Activated CD4-positive, alpha-beta T cell treated with anti-CD3 and anti-CD28 coated beads, Interleukin-2, amount 50 U/mL, for 1 hour (primary cell): Measurements from ENCODE around the gene BCKDHB.

ENCODE experiments used
- DNase-seq: peaks from one replicate; pipeline ENCODE4 v3.0.0-alpha.2; 2020

Gene BCKDHB

DNA sequence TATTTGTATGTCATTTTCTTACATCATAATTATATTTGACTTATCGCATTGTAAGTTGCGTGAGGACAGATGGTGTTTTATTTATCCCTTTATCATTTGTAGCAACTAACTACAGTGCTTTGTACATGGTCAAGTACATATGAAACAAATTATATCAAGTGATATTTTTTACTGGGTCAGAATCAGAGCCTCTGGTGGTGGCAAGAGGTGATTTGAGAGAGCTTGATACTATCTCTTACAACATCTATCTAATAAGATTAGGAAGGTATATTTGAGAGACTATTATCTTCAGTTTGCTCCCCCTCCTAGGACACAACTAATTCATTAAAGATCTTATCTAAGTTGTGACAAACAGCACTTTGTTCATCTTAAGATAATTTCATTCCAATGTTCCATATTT is 47.7 kb downstream of the BCKDHB start:
- DNase-seq: no peak

DNA sequence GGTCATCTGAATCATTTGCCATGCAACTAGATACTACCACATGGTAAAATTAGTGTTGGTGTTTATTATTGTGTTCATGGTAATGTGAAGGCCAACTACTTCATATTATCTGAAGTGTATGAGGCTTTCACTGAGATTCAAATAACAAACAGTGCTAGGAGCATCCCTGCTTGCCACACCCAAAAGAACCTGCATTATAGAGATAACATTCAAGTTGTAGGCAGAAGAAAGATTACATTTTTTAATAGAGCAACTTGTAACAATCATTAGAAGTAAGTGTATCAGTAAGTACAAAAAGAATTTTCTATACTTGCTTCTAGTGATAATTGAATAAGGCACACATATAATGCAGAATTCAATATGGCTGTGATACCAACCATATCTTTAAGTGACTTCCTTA is 49.8 kb downstream of the BCKDHB start:
- no peak for DNase-seq

DNA sequence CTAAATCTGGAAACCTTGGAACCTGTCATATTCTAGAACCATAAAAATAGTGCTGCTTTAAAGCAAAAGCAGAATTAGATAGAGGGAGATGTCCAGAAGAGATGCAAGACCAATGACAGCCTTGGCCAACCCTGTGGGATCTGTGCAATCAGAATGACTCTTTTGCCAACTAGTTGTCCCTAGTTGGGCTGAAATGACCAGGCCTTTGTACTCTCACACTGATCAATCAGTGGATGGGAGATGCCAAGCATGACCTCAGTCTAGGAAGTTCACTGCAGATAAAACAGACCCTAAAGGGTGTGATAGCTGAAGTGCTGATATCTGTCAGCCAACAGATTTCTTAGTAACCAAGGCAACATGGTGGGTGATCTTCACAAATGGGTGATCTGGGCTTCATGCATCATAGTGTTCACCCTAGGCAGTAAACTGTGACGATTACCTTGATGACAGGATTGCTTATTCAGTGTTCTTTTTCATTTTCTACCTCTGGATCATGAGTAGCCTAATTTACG is 52.1 kb downstream of the BCKDHB start:
- DNase-seq: no peak

DNA sequence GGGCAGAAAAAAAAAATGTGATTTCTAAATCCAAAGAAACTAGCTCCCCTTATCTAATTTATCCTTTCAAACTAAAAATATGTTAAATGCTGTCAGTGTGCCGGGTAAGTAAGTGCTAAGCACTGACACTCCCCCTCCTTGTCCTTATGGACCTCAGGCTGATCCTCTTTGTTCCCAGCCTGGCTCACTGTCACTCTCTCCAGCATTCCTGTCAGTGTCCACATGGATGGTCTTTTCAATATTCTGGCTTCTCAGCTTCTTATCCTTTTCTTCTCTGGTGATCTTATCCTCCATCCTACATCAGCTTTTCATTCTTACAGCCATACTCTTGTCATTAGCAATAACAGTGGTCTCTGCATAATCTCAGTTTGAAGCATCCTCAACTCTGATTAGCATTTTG is 55.0 kb downstream of the BCKDHB start:
- no peak for DNase-seq

DNA sequence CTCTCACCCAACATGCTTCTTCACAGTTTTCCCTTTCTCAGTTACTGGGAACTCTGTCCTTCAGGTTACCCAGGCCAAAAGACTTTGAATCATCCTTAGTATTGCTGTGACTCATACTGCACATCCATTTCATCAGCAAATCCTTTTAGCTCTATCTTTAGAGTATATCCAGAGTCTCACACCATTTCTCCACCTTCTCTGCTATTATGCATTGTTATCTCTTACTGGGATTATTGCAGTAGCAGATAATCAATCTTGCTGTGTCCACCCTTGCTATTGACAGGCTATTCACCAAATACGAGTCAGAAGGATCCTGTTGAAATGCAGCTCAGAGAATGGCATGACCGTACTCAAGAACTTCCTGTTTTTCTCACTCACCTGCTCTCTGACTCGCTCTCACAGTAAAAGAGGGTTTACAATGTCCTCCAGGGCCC is 57.3 kb downstream of the BCKDHB start:
- no peak for DNase-seq

- no peak for DNase-seq
Observed at GRCh38 chr6:80165143-80165542, 58.7 kb downstream of the BCKDHB start.

DNA sequence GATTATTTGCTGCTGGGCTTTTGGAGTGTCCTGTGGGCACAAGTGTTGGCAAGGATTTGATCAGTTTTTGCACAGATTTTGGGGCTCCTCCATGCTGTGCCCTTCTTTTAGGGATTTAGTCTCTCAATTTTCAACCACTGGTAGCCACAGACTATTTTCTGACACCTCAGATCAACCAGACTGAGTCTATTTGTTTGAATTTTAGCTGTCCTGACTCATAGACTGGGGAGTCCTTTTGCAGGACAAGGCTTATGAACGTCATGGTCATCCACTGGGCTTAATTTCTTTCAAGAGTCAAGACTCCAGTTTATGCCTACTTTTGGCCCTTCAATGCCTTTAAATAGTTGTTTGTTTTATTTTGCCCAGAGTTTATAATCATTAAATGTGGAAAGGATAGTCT is 59.3 kb downstream of the BCKDHB start:
- DNase-seq: no peak

- no peak for DNase-seq
Observed at GRCh38 chr6:80170433-80170832, 64.0 kb downstream of the BCKDHB start.

- DNase-seq: no peak
Observed at GRCh38 chr6:80173411-80173810, 66.9 kb downstream of the BCKDHB start.

- DNase-seq: no peak
Observed at GRCh38 chr6:80174900-80175572, 68.6 kb downstream of the BCKDHB start.

GRCh38 chr6:80179695-80180094 is 73.2 kb downstream of the BCKDHB start:
- DNase-seq: no peak

DNA sequence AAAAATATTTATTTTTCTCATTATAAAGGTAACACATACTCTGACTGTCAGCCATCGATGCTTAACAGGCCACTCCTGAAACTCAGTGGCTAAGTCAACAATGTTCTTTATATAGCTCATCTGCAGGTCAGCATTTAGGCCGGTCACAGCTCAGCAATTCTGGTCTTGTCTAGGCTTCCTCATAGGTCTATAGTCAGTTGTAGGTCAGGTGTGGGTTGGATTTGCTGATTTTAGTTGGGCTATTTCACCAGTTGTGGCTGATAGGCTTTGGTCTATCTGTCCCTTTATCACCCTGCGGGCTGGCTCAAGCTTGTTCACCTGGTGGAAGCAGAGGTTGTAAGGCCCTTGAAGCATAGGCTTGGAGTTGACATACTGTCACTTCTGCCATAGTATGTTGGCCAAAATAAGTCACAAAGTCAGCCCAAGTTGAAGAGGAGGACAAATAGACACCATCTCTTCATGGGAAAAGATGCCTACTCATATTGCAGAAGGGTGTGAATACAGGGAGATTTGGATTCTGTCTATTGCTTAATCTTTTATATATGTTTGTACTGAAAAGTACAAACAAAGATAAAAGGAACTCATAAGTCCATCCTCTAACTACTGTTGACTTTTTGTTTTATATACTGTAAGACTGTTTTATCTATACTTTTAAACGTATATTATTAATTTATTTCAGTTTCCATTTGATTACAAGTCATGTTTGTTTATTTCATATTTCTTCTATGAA is 75.0 kb downstream of the BCKDHB start:
- no peak for DNase-seq

DNA sequence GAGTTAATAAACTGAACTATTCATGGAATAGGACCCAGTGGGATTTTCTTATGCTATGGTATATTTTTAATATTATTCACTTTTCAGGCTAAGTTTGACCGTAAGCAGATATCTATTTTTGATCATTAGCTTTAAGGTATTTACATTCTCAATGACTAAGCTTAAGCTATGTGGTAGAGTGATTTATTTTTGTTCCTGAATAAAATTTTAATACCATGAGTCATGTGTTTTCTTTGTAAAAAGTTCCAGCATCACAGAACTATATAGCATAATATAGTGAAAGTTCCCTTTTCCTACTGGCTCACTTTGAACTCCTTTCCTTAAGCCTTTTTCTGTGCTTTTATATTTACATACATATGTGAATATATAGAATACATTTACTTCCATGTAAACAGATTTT is 75.8 kb downstream of the BCKDHB start:
- DNase-seq: no peak

- no peak for DNase-seq
Observed at GRCh38 chr6:80183019-80183795, 76.7 kb downstream of the BCKDHB start.

DNA sequence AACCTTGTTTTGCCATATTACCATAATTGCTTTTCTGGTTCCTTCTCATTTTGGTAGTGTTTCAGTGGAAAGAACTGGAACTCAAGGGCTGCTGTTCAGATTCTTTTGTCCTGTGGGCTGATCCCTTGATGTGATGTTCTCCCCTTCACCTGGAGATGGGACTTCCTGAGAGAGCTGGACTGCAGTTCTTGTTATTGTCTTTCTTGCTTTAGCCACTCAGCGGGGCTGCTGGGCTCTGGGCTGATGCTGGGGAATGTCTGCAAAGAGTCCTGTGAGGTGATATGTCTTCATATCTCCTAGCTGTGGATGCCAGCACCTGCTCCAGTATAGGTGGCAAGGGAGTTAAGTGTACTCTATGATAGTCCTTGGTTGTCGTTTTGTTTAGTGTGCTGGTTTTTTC is 79.0 kb downstream of the BCKDHB start:
- no peak for DNase-seq

DNA sequence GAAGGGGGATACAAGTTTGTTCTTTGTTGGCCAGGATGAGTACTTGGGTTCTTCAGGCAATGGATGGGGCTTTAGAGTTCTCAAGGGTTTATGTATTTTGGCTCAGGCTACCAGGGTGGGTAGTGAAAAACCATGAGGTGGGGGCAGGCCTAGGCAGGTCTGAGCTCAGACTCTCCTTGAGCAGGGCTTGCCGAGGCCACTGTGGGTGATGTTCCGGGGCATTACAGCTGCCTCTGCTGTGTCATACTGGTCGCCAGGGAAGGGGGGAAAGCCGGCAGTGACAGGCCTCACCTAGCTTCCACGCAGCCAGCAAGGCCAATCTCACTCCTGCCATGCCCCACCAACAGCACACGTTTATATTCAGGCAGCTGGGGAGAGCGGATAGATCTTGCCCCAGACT is 79.6 kb downstream of the BCKDHB start:
- no peak for DNase-seq

GRCh38 chr6:80196906-80197305 is 90.4 kb downstream of the BCKDHB start:
- DNase-seq: no peak

- DNase-seq: no peak
Observed at GRCh38 chr6:80197474-80197873, 91.0 kb downstream of the BCKDHB start.

- DNase-seq: no peak
Observed at GRCh38 chr6:80197986-80198385, 91.5 kb downstream of the BCKDHB start.

- no peak for DNase-seq
Observed at GRCh38 chr6:80203283-80203682, 96.8 kb downstream of the BCKDHB start.

DNA sequence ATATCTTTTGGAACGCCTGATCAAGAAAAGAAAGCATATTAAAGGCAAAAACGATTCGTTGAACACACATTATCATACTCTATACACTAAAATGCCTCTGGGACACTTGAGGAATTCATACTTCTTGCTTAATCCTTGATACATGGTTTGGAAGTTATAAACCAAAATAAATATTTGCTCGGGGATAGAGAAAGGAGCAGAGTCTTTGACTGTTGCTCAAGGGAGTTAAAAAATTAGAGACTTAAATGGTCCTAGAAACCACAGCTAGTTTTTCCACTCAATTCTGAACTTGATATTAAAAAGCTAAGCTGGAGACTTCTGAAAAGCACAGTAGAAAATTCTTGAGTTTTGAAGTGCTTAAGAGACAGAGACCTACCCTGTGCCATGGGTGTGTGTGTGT is 98.9 kb downstream of the BCKDHB start:
- no peak for DNase-seq

GRCh38 chr6:80206758-80207157 is 100.3 kb downstream of the BCKDHB start:
- DNase-seq: no peak

DNA sequence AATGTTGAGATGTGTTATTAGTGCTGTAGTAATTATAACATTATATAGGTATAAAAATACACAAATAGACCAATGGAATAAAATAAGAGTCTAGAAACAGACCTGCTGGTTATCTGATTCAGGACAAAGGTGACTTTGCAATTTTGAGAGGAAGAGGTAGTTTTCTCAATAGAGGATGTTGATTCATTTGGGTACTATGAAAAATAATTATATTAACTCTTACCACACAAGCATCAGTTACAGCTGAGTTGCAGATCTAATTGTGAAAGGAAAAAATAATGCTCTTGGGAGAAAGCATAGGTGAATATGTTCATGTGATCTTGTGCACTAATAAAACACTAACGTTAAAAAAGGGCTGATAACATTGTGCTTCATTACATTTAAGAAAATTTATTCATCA is 103.0 kb downstream of the BCKDHB start:
- DNase-seq: no peak

GRCh38 chr6:80210618-80211017 is 104.1 kb downstream of the BCKDHB start:
- DNase-seq: no peak
